Measurements from ENCODE around the gene LSMEM2. TPM values are rescaled to one million over a fixed set of nuclear protein-coding genes. Genes with fewer than 3 reads are reported as not detected.
A peak's percentile ranks its signal among the peaks of the same experiment; 100 is the strongest.

The LSMEM2 gene
- total RNA-seq, 1 donor from 2014 or later: 15.1 TPM

DNA sequence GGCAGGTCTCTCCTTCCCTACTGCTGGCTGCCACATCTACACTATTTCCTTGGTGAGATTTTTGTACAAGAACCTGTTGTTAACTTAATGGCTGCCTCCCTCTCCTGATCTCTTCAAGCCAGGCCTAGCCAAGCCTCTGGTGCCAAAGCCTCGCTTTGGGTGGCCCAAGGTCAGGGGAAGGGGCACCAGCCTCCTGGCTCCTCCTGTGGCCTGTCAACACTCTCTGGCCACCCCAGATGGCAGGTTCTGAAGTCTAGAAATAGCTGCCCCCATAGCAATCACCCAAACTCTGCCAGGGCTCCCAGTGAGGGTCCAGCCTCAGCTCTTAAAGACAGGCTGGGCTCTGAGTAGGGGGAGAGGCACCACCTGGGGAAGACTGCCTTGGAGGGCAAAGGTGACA is 8.4 kb downstream of the LSMEM2 start:
- H3K4me1 ChIP-seq (ENCODE audit: control insufficient read depth in 3 of 3, insufficient read depth in 3 of 3, low read length in 3 of 3): peaks cover 13 to 26% (median 18%) of the 10 kb centered on the region in 3 donors
- no peak overlapping the region for H3K4me3 ChIP-seq (ENCODE audit: low read length in 3 of 3)

DNA sequence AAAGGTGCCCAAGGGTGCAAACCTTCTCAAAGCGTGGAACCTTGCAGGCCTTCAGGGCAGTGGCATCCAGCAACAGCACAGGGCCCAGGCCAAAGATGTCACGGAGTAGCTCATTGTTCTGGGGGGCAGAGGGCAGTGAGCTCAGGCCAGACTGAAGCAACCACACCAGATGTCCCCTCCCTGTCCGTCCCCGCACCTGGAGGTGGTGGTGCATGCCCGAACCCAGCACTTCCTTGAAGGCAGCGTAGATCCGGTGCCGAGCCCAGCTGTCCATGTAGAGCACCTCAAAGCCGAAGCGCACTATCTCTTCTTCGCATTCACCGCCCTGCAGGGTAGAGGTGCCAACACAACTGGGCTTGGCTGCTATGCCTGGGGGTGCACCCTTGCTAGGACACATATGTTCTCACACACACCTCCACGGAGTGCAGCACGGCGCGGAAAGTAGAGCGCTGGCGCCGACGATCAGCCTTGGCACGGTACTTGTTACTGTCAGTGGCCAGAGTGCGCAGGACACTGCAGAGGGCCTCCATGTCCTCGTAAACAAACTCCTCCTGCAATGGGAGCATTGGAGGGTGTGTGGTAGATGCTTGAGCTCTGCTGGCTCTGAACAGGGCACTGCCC is 9.6 kb downstream of the LSMEM2 start:
- no peaks in the 10 kb centered on the region for H3K27me3 ChIP-seq (ENCODE audit: control insufficient read depth in 3 of 3, insufficient read depth in 3 of 3, low read length in 3 of 3)
- peaks cover 23 to 36% (median 28%) of the 10 kb centered on the region in 3 donors for H3K4me1 ChIP-seq (ENCODE audit: control insufficient read depth in 3 of 3, insufficient read depth in 3 of 3, low read length in 3 of 3)
- H3K4me3 ChIP-seq (ENCODE audit: low read length in 3 of 3): no peak overlapping the region
- no peak overlapping the region for H3K27ac ChIP-seq (ENCODE audit: low read depth, low read length)
- H3K9me3 ChIP-seq (ENCODE audit: control insufficient read depth in 3 of 3, low read length in 3 of 3): no peaks in the 10 kb centered on the region
- H3K36me3 ChIP-seq (ENCODE audit: control insufficient read depth in 3 of 3, insufficient read depth in 3 of 3, low read length in 3 of 3): peaks cover 38 to 46% (median 40%) of the 10 kb centered on the region in 3 donors
- peak overlapping the region in 1 of 3 donors; percentile 25 for H3K9ac ChIP-seq (ENCODE audit: low read depth in 1 of 3, low read length in 3 of 3)

More for the DNA sequence above, 8.4 kb downstream of the LSMEM2 start:
- no peaks in the 10 kb centered on the region for H3K9me3 ChIP-seq (ENCODE audit: control insufficient read depth in 3 of 3, low read length in 3 of 3)
- H3K27me3 ChIP-seq (ENCODE audit: control insufficient read depth in 3 of 3, insufficient read depth in 3 of 3, low read length in 3 of 3): no peaks in the 10 kb centered on the region
- H3K27ac ChIP-seq (ENCODE audit: low read depth, low read length): no peak overlapping the region
- H3K9ac ChIP-seq (ENCODE audit: low read depth in 1 of 3, low read length in 3 of 3): peak overlapping the region in 1 of 3 donors; percentile 33
- peaks cover 38 to 46% (median 40%) of the 10 kb centered on the region in 3 donors for H3K36me3 ChIP-seq (ENCODE audit: control insufficient read depth in 3 of 3, insufficient read depth in 3 of 3, low read length in 3 of 3)

DNA sequence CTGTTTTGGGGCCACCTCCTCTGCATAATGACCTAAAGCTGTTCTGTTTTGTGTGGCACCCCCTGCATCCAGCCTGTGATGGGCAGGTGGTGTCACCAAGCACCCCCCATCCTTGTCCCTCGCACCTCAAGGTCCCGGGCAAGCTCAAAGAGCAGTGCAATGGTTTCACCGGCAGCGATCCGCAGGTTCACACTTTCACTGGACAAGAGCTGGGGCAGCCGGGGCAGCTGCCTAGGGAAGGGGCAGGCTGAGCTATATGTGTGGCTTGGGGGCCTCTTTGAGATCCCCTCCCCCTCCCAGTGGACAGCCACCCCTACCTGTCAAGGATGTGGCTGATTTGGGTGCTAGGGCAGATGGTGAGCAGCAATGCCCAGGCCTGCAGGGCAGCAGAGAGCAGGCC is 10.2 kb downstream of the LSMEM2 start:
- Histone ChIP-seq H3K9ac (ENCODE audit: low read depth in 1 of 3, low read length in 3 of 3) (no peak overlapping the region), H3K4me3 (ENCODE audit: low read length in 3 of 3) (no peak overlapping the region), H3K4me1 (ENCODE audit: control insufficient read depth in 3 of 3, insufficient read depth in 3 of 3, low read length in 3 of 3) (peaks cover 26 to 38% (median 32%) of the 10 kb centered on the region in 3 donors), H3K9me3 (ENCODE audit: control insufficient read depth in 3 of 3, low read length in 3 of 3) (no peaks in the 10 kb centered on the region), H3K27me3 (ENCODE audit: control insufficient read depth in 3 of 3, insufficient read depth in 3 of 3, low read length in 3 of 3) (no peaks in the 10 kb centered on the region), H3K27ac (ENCODE audit: low read depth, low read length) (no peak overlapping the region), H3K36me3 (ENCODE audit: control insufficient read depth in 3 of 3, insufficient read depth in 3 of 3, low read length in 3 of 3) (peaks cover 38 to 46% (median 40%) of the 10 kb centered on the region in 3 donors)

- peaks cover 26 to 38% (median 32%) of the 10 kb centered on the region in 3 donors for H3K4me1 ChIP-seq (ENCODE audit: control insufficient read depth in 3 of 3, insufficient read depth in 3 of 3, low read length in 3 of 3)
- H3K27ac ChIP-seq (ENCODE audit: low read depth, low read length): no peak overlapping the region
- peaks cover 38 to 46% (median 40%) of the 10 kb centered on the region in 3 donors for H3K36me3 ChIP-seq (ENCODE audit: control insufficient read depth in 3 of 3, insufficient read depth in 3 of 3, low read length in 3 of 3)
- no peaks in the 10 kb centered on the region for H3K9me3 ChIP-seq (ENCODE audit: control insufficient read depth in 3 of 3, low read length in 3 of 3)
- no peak overlapping the region for H3K4me3 ChIP-seq (ENCODE audit: low read length in 3 of 3)
- H3K9ac ChIP-seq (ENCODE audit: low read depth in 1 of 3, low read length in 3 of 3): peak overlapping the region in 1 of 3 donors; percentile 25
- no peaks in the 10 kb centered on the region for H3K27me3 ChIP-seq (ENCODE audit: control insufficient read depth in 3 of 3, insufficient read depth in 3 of 3, low read length in 3 of 3)
These were observed 11.3 kb downstream of the LSMEM2 start for GRCh38 chr3:50290161-50290641.

- H3K27me3 ChIP-seq (ENCODE audit: control insufficient read depth in 3 of 3, insufficient read depth in 3 of 3, low read length in 3 of 3): no peaks in the 10 kb centered on the region
- peaks cover 23 to 35% (median 24%) of the 10 kb centered on the region in 3 donors for H3K4me1 ChIP-seq (ENCODE audit: control insufficient read depth in 3 of 3, insufficient read depth in 3 of 3, low read length in 3 of 3)
- H3K4me3 ChIP-seq (ENCODE audit: low read length in 3 of 3): peak within 1 kb of the TSS; percentile 85 to 91 (median 90)
- H3K36me3 ChIP-seq (ENCODE audit: control insufficient read depth in 3 of 3, insufficient read depth in 3 of 3, low read length in 3 of 3): peaks cover 24 to 36% (median 28%) of the 10 kb centered on the region in 3 donors
- H3K27ac ChIP-seq (ENCODE audit: low read depth, low read length): peak within 1 kb of the TSS; percentile 97
- no peaks in the 10 kb centered on the region for H3K9me3 ChIP-seq (ENCODE audit: control insufficient read depth in 3 of 3, low read length in 3 of 3)
- peak within 1 kb of the TSS; percentile 87 to 98 (median 92) for H3K9ac ChIP-seq (ENCODE audit: low read depth in 1 of 3, low read length in 3 of 3)
These were observed 13.5 kb downstream of the LSMEM2 start, which contains the start of gene IFRD2 for GRCh38 chr3:50292159-50293078. Gene IFRD2, minus strand, starts transcription at chr3:50292429. Its CDS starts 155 bp downstream, at chr3:50292274.

- H3K9ac ChIP-seq (ENCODE audit: low read depth in 1 of 3, low read length in 3 of 3): peak overlapping the region; percentile 77 to 98 (median 92)
- peak overlapping the region; percentile 82 to 90 (median 85) for H3K4me3 ChIP-seq (ENCODE audit: low read length in 3 of 3)
- H3K9me3 ChIP-seq (ENCODE audit: control insufficient read depth in 3 of 3, low read length in 3 of 3): no peaks in the 10 kb centered on the region
- H3K27ac ChIP-seq (ENCODE audit: low read depth, low read length): peak overlapping the region; percentile 97
- H3K36me3 ChIP-seq (ENCODE audit: control insufficient read depth in 3 of 3, insufficient read depth in 3 of 3, low read length in 3 of 3): peaks cover 21 to 28% (median 25%) of the 10 kb centered on the region in 3 donors
- H3K4me1 ChIP-seq (ENCODE audit: control insufficient read depth in 3 of 3, insufficient read depth in 3 of 3, low read length in 3 of 3): peaks cover 23 to 44% (median 26%) of the 10 kb centered on the region in 3 donors
- no peaks in the 10 kb centered on the region for H3K27me3 ChIP-seq (ENCODE audit: control insufficient read depth in 3 of 3, insufficient read depth in 3 of 3, low read length in 3 of 3)
These were observed 14.4 kb downstream of the LSMEM2 start for GRCh38 chr3:50293079-50293801.

DNA sequence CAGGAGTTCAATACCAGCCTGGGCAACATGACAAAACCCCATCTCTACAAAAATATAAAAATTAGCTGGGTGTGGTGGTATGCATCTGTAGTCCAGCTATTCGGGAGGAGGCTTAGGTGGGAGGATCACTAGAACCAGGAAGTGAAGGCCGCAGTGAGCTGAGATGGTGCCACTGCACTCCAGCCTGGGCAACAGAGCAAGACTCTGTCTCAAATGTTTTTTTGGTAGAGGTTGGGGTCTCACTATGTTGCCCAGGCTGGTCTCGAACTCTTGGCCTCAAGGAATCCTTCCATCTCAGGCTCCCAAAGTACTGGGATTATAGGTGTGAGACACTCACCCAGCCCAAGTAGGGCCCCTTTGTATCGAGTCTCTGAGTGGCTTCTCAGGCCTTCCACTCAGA is 15.2 kb downstream of the LSMEM2 start:
- Histone ChIP-seq H3K4me3 (ENCODE audit: low read length in 3 of 3) (no peak overlapping the region), H3K27ac (ENCODE audit: low read depth, low read length) (no peak overlapping the region), H3K9ac (ENCODE audit: low read depth in 1 of 3, low read length in 3 of 3) (no peak overlapping the region), H3K36me3 (ENCODE audit: control insufficient read depth in 3 of 3, insufficient read depth in 3 of 3, low read length in 3 of 3) (peaks cover 13 to 19% (median 16%) of the 10 kb centered on the region in 3 donors), H3K9me3 (ENCODE audit: control insufficient read depth in 3 of 3, low read length in 3 of 3) (no peaks in the 10 kb centered on the region), H3K4me1 (ENCODE audit: control insufficient read depth in 3 of 3, insufficient read depth in 3 of 3, low read length in 3 of 3) (peaks cover 32 to 52% (median 34%) of the 10 kb centered on the region in 3 donors), H3K27me3 (ENCODE audit: control insufficient read depth in 3 of 3, insufficient read depth in 3 of 3, low read length in 3 of 3) (no peaks in the 10 kb centered on the region)

- H3K9me3 ChIP-seq (ENCODE audit: control insufficient read depth in 3 of 3, low read length in 3 of 3): no peaks in the 10 kb centered on the region
- peaks cover 34 to 54% (median 36%) of the 10 kb centered on the region in 3 donors for H3K4me1 ChIP-seq (ENCODE audit: control insufficient read depth in 3 of 3, insufficient read depth in 3 of 3, low read length in 3 of 3)
- H3K27ac ChIP-seq (ENCODE audit: low read depth, low read length): no peak overlapping the region
- H3K9ac ChIP-seq (ENCODE audit: low read depth in 1 of 3, low read length in 3 of 3): no peak overlapping the region
- H3K4me3 ChIP-seq (ENCODE audit: low read length in 3 of 3): no peak overlapping the region
- peaks cover 6 to 12% (median 10%) of the 10 kb centered on the region in 3 donors for H3K36me3 ChIP-seq (ENCODE audit: control insufficient read depth in 3 of 3, insufficient read depth in 3 of 3, low read length in 3 of 3)
- H3K27me3 ChIP-seq (ENCODE audit: control insufficient read depth in 3 of 3, insufficient read depth in 3 of 3, low read length in 3 of 3): no peaks in the 10 kb centered on the region
These were observed 15.9 kb downstream of the LSMEM2 start for GRCh38 chr3:50294492-50295403.
